ENCODE measurements around the gene MRPL50. TPM values are rescaled to one million over a fixed set of nuclear protein-coding genes. Genes with fewer than 3 reads are reported as not detected.
A peak's percentile ranks its signal among the peaks of the same experiment; 100 is the strongest.

Gene MRPL50
- polyA plus RNA-seq, 2 of the 4 experiments (the other 2 are of a cell fraction), result 24.7 to 42.5 TPM

- 13% methylated on average over 3 of the region's 3 CpGs for WGBS (ENCODE audit: missing lambda C conversion rate)
- no peak for FAIRE-seq
- no peak overlapping the region for H3K4me3 ChIP-seq
- H3K9me3 ChIP-seq, result no peaks in the 10 kb centered on the region
- CTCF ChIA-PET, result interaction anchor here (1.3 to 2.1 kb wide), 2 partner anchors 10 to 319 kb away, joined by 3 to 16 read pairs; no protein-coding TSS in a partner anchor
- no peak for DNase-seq (ENCODE audit: low read depth in 1 of 2, low spot score in 1 of 2)
- POLR2A ChIA-PET, result no interaction called here
- ATAC-seq, result no peak
- H3K4me1 ChIP-seq, result no peaks in the 10 kb centered on the region
- no peak overlapping the region for H3K4me2 ChIP-seq
- no peak for TF ChIP-seq POLR2AphosphoS2 (conservative IDR thresholded peaks at IDR 0.05; ENCODE audit: low read length)
- no peak for TF ChIP-seq MAZ (IDR thresholded peaks at IDR 0.05; ENCODE audit: borderline replicate concordance, low read depth, low read length)
- no peak for TF ChIP-seq SREBF2 (IDR thresholded peaks at IDR 0.05)
- TF ChIP-seq HES2 (IDR thresholded peaks at IDR 0.05), result no peak
- no peak for TF ChIP-seq CEBPB (IDR thresholded peaks at IDR 0.05)
- H3K27ac ChIP-seq, result no peak overlapping the region
Measured at GRCh38 chr9:101438523-101438922, 40.1 kb upstream of the MRPL50 start.

GRCh38 chr9:101437806-101438232 lies 39.4 kb upstream of the MRPL50 start:
- POLR2A ChIA-PET, result no interaction called here
- no peaks in the 10 kb centered on the region for H3K9me3 ChIP-seq
- FAIRE-seq (no peak), DNase-seq (ENCODE audit: low read depth in 1 of 2, low spot score in 1 of 2) (no peak), ATAC-seq (no peak)
- H3K4me1 ChIP-seq, result no peaks in the 10 kb centered on the region
- CTCF ChIA-PET, result interaction anchor here (1.0 to 2.1 kb wide), 3 partner anchors 11 to 319 kb away, joined by 3 to 16 read pairs (median 3); no protein-coding TSS in a partner anchor
- H3K4me3 ChIP-seq, result no peak overlapping the region
- H3K27ac ChIP-seq, result no peak overlapping the region
- no peak overlapping the region for H3K4me2 ChIP-seq
- TF ChIP-seq ZNF302 (CRISPR knock-in tag; IDR thresholded peaks at IDR 0.05) (no peak), MAFK (IDR thresholded peaks at IDR 0.05; ENCODE audit: partially characterized antibody) (peak; percentile 23)
- WGBS (ENCODE audit: missing lambda C conversion rate), result 77% methylated on average over 2 of the region's 2 CpGs

- Histone ChIP-seq H3K4me1 (no peaks in the 10 kb centered on the region), H3K9me3 (no peaks in the 10 kb centered on the region), H3K4me3 (no peak within 1 kb of the TSS), H3K4me2 (no peak within 1 kb of the TSS), H3K27ac (no peak within 1 kb of the TSS)
- DNase-seq (ENCODE audit: low read depth in 1 of 2, low spot score in 1 of 2), result no peak
- no peak for FAIRE-seq
- WGBS (ENCODE audit: missing lambda C conversion rate), result 5% methylated on average over 2 of the region's 2 CpGs
- no peak for ATAC-seq
- ChIA-PET CTCF (interaction anchor here (0.6 to 1.5 kb wide), 5 partner anchors 8 to 166 kb away, joined by 3 to 6 read pairs (median 4); no protein-coding TSS in a partner anchor), POLR2A (no interaction called here)
- TF ChIP-seq RCOR1 (IDR thresholded peaks at IDR 0.05; ENCODE audit: low read depth, low read length), result no peak
- TF ChIP-seq HDAC2 (IDR thresholded peaks at IDR 0.05), result no peak
Measured at GRCh38 chr9:101435601-101436079, 37.2 kb upstream of the MRPL50 start, which contains the start of gene ALDOB. Gene ALDOB, minus strand, starts transcription at chr9:101435774. Its CDS starts 4,887 bp downstream, at chr9:101430887.

- POLR2A ChIA-PET, result no interaction called here
Measured at GRCh38 chr9:101434998-101435397, 36.6 kb upstream of the MRPL50 start.

GRCh38 chr9:101433229-101433628 lies 34.8 kb upstream of the MRPL50 start:
- TF ChIP-seq POLR2A (IDR thresholded peaks at IDR 0.05; ENCODE audit: low read length) (no peak), REST (IDR thresholded peaks at IDR 0.05) (no peak), USF2 (IDR thresholded peaks at IDR 0.05) (no peak)
- no peaks in the 10 kb centered on the region for H3K4me1 ChIP-seq
- WGBS (ENCODE audit: missing lambda C conversion rate), result 40% methylated on average over 3 of the region's 3 CpGs
- H3K4me2 ChIP-seq, result no peak overlapping the region
- ATAC-seq (no peak), FAIRE-seq (no peak), DNase-seq (ENCODE audit: low read depth in 1 of 2, low spot score in 1 of 2) (no peak)
- H3K27ac ChIP-seq, result no peak overlapping the region
- H3K4me3 ChIP-seq, result no peak overlapping the region
- ChIA-PET CTCF (interaction anchor here (0.6 to 1.6 kb wide), 3 partner anchors 16 to 26 kb away, joined by 3 to 4 read pairs (median 3); no protein-coding TSS in a partner anchor), POLR2A (no interaction called here)
- no peaks in the 10 kb centered on the region for H3K9me3 ChIP-seq

More at GRCh38 chr9:101434998-101435397, 36.6 kb upstream of the MRPL50 start:
- H3K9me3 ChIP-seq, result no peaks in the 10 kb centered on the region
- no peak for TF ChIP-seq HDAC2 (IDR thresholded peaks at IDR 0.05)
- no peak for TF ChIP-seq USF2 (IDR thresholded peaks at IDR 0.05)
- TF ChIP-seq NPAS2 (CRISPR knock-in tag; IDR thresholded peaks at IDR 0.05; ENCODE audit: borderline replicate concordance), result no peak
- TF ChIP-seq SREBF2 (IDR thresholded peaks at IDR 0.05), result no peak
- no peak for TF ChIP-seq RARB (CRISPR knock-in tag; IDR thresholded peaks at IDR 0.05)
- TF ChIP-seq CEBPB (IDR thresholded peaks at IDR 0.05), result no peak
- FAIRE-seq (peak; percentile 32), ATAC-seq (no peak), DNase-seq (ENCODE audit: low read depth in 1 of 2, low spot score in 1 of 2) (no peak)
- no peak overlapping the region for H3K4me2 ChIP-seq
- WGBS (ENCODE audit: missing lambda C conversion rate), result 70% methylated on average over 3 of the region's 3 CpGs
- H3K27ac ChIP-seq, result no peak overlapping the region
- CTCF ChIA-PET, result interaction anchor here (0.6 to 1.6 kb wide), 5 partner anchors 10 to 167 kb away, joined by 3 to 6 read pairs (median 5); no protein-coding TSS in a partner anchor
- H3K4me3 ChIP-seq, result no peak overlapping the region
- no peaks in the 10 kb centered on the region for H3K4me1 ChIP-seq

Measured in A549 (cell line).